Panc1 (cell line): ENCODE measurements around the gene PPP2R1A. TPM values are rescaled to one million over a fixed set of nuclear protein-coding genes. Genes with fewer than 3 reads are reported as not detected.

Experiments
- ATAC-seq: fragments of 200-7000 bp; cut with Tn5 transposase; 2 replicates; pipeline ENCODE4 v1.9.1; 2020; ENCODE audit warnings: mild to moderate bottlenecking, moderate library complexity
- BruUV-seq: library from RNA; stranded (reverse); fragments of 400-500 nt; replicated peaks from 2 replicates; lab custom pipeline; 2021; lab: Mats Ljungman, UMichigan
- CTCF ChIA-PET: fragments of 300-600 bp; sonication (Branson Sonifier 250); formaldehyde crosslinking; loops from one replicate; lab custom pipeline; 2022; ENCODE audit warnings: antibody characterized with exemption; lab: Charles Lee
- POLR2A ChIA-PET: fragments of 300-600 bp; sonication (Branson Sonifier 250); formaldehyde crosslinking; loops from one replicate; lab custom pipeline; 2022; ENCODE audit warnings: antibody characterized with exemption; lab: Charles Lee
- DNase-seq: peaks from one replicate; pipeline ENCODE4 v3.0.0-alpha.2; 2010; ENCODE audit warnings: low read depth, low spot score
- H3K27ac ChIP-seq: 2 replicates; pipeline ENCODE4 v1.5.1; 2011; ENCODE audit warnings: mild to moderate bottlenecking, low read length, inconsistent platforms
- H3K27me3 ChIP-seq: fragments of 200-500 bp; sonication (Bioruptor generic); 2 replicates; pipeline ENCODE4 v1.6.0; 2014; ENCODE audit warnings: low read length, inconsistent platforms; ENCODE audit not compliant: control insufficient read depth, insufficient read depth
- H3K36me3 ChIP-seq: fragments of 200-500 bp; sonication (Bioruptor generic); 2 replicates; pipeline ENCODE4 v1.5.1; 2014; ENCODE audit warnings: inconsistent platforms, mild to moderate bottlenecking, low read length, moderate library complexity; ENCODE audit not compliant: control insufficient read depth, insufficient read depth
- H3K4me1 ChIP-seq: 2 replicates; pipeline ENCODE4 v1.5.1; 2011; ENCODE audit warnings: inconsistent platforms, mild to moderate bottlenecking, low read length, moderate library complexity; ENCODE audit not compliant: control insufficient read depth, insufficient read depth
- H3K4me3 ChIP-seq, 2 experiments: 2 replicates each; pipeline ENCODE4 v1.5.1; 2011 to 2012; ENCODE audit warnings: low read depth in 2 of 2, low read length in 2 of 2, mild to moderate bottlenecking in 2 of 2, inconsistent platforms in 1 of 2, moderate library complexity in 1 of 2
- H3K9me3 ChIP-seq: fragments of 200-500 bp; sonication (Bioruptor generic); 2 replicates; pipeline ENCODE4 v1.5.1; 2014; ENCODE audit warnings: low read depth, mild to moderate bottlenecking, inconsistent platforms, low read length, moderate library complexity; ENCODE audit not compliant: control insufficient read depth, insufficient read depth
- CTCF ChIP-seq: fragments of 450-650 bp; IDR thresholded peaks from 2 replicates; pipeline ENCODE4 v1.5.1; 2017; ENCODE audit warnings: mild to moderate bottlenecking
- SIN3A ChIP-seq: IDR thresholded peaks from 2 replicates; pipeline ENCODE4 v1.6.1; 2012; ENCODE audit warnings: low read depth, mild to moderate bottlenecking, low read length, moderate library complexity, borderline replicate concordance; ENCODE audit not compliant: insufficient read depth
- TCF7L2 ChIP-seq: IDR thresholded peaks from 2 replicates; pipeline ENCODE4 v1.6.1; 2011; ENCODE audit warnings: mild to moderate bottlenecking, low read depth, low read length, inconsistent platforms
- in situ Hi-C: cut with HindIII; loops from 2 replicates; pipeline ENCODE4 v1.10.0; 2016; ENCODE audit warnings: low sequenced_read_pairs, low pct_unique_long_range_greater_than_20kb
- intact Hi-C: fragments of 100-400 bp; cut with micrococcal nuclease; formaldehyde crosslinking; loops from one replicate; pipeline ENCODE4 v1.10.0; 2022; ENCODE audit not compliant: unreplicated experiment
- microRNA-seq: library from miRNA; unstranded; fragments of <30 nt; microRNA quantifications from one replicate; pipeline ENCODE4 v1.1.0, GENCODE V29; 2020; ENCODE audit not compliant: unreplicated experiment
- total RNA-seq: library from RNA; stranded (reverse); gene quantifications from one replicate; pipeline ENCODE4 v1.2.1, GENCODE V29; 2021; ENCODE audit not compliant: unreplicated experiment

The PPP2R1A gene
- total RNA-seq, 1 experiment from 2014 or later = 146 TPM

GRCh38 chr19:52277471-52277870 lies 87.6 kb downstream of the PPP2R1A start:
- DNase-seq (no peak), ATAC-seq (no peak)
- Histone ChIP-seq H3K27ac (no peak overlapping the region), H3K4me3 (no peak overlapping the region), H3K9me3 (no peaks in the 10 kb centered on the region; the same call in 1 of the 2 replicates), H3K27me3 (no peaks in the 10 kb centered on the region), H3K36me3 (no peaks in the 10 kb centered on the region), H3K4me1 (no peaks in the 10 kb centered on the region)
- TF ChIP-seq TCF7L2 = no peak
- no peak for TF ChIP-seq CTCF
- no peak for TF ChIP-seq SIN3A
- no TSS peak for BruUV-seq
- CTCF ChIA-PET = no interaction called here
- POLR2A ChIA-PET = no interaction called here
- in situ Hi-C loops (no loop called here), intact Hi-C loops (no loop called here)

Small RNAs within 50 kb of the gene (microRNA-seq; reads per million reads assigned to microRNA genes)
- not detected for gene MIR6801

Other genes starting within 250 kb of the PPP2R1A start
- gene ZNF350, start 203.2 kb upstream of the PPP2R1A start, total RNA-seq = 5.1 TPM
- gene ZNF615, start 181.8 kb upstream of the PPP2R1A start, total RNA-seq = 3.6 TPM
- 4.1 TPM for gene ZNF614, start 161.7 kb upstream of the PPP2R1A start, total RNA-seq
- 8.2 TPM for gene ZNF432, start 141.2 kb upstream of the PPP2R1A start, total RNA-seq
- 10.8 TPM for gene ZNF841, start 94.3 kb upstream of the PPP2R1A start, total RNA-seq
- gene ZNF616, start 50.1 kb upstream of the PPP2R1A start, total RNA-seq = 5.3 TPM
- 6.3 TPM for gene ZNF836, start 18.4 kb upstream of the PPP2R1A start, total RNA-seq
- 13.9 TPM for gene ZNF766, start 79.5 kb downstream of the PPP2R1A start, total RNA-seq
- gene ZNF480, start 107.1 kb downstream of the PPP2R1A start, total RNA-seq = 11.5 TPM
- gene ZNF610, start 146.2 kb downstream of the PPP2R1A start, total RNA-seq = not detected
- gene ZNF880, start 179.9 kb downstream of the PPP2R1A start, total RNA-seq = 10.9 TPM
- gene ZNF528, start 207.8 kb downstream of the PPP2R1A start, total RNA-seq = 9.3 TPM
- not detected for gene ZNF534, start 239.1 kb downstream of the PPP2R1A start, total RNA-seq